ENCODE results near the gene ZNF600. TPM values are rescaled to one million over a fixed set of nuclear protein-coding genes. Genes with fewer than 3 reads are reported as not detected.
"Not testable (repeated sequence)": the region's sequence is repeated elsewhere in the genome, so short reads cannot be mapped to it uniquely, and the experiment has no call there.

Gene ZNF600
- total RNA-seq, 2 experiments from 2014 or later = 16.9 to 17.5 TPM

- H3K27ac Mint-ChIP-seq = no peak overlapping the region
- ChIA-PET CTCF (no interaction called here), POLR2A (no interaction called here)
- H3K27me3 Mint-ChIP-seq = no peaks in the 10 kb centered on the region
- peaks cover 52% of the 10 kb centered on the region for H3K36me3 Mint-ChIP-seq (ENCODE audit: low read depth)
- DNase-seq = no peak
- peak overlapping the region; percentile 87 for H3K4me3 Mint-ChIP-seq
- H3K4me1 Mint-ChIP-seq = peaks cover 33% of the 10 kb centered on the region
- peaks cover 46% of the 10 kb centered on the region for H3K9me3 Mint-ChIP-seq
Measured at GRCh38 chr19:52785506-52785905, 1.1 kb downstream of the ZNF600 start.

- CTCF ChIA-PET, H3K4me3 Mint-ChIP-seq, DNase-seq, H3K27ac Mint-ChIP-seq, POLR2A ChIA-PET, H3K27me3 Mint-ChIP-seq: not testable (repeated sequence)
- Mint-ChIP-seq H3K36me3 (ENCODE audit: low read depth) (peaks cover 71% of the 10 kb centered on the region), H3K4me1 (peaks cover 44% of the 10 kb centered on the region), H3K9me3 (peaks cover 51% of the 10 kb centered on the region)
Measured at GRCh38 chr19:52782864-52783263, 3.7 kb downstream of the ZNF600 start.

GRCh38 chr19:52778811-52779210 is 7.8 kb downstream of the ZNF600 start:
- Mint-ChIP-seq H3K9me3 (peaks cover 41% of the 10 kb centered on the region), H3K4me1 (peaks cover 17% of the 10 kb centered on the region), H3K36me3 (ENCODE audit: low read depth) (peaks cover 76% of the 10 kb centered on the region), H3K27ac (no peak overlapping the region), H3K4me3 (no peak overlapping the region), H3K27me3 (no peaks in the 10 kb centered on the region)
- DNase-seq = no peak
- ChIA-PET POLR2A (no interaction called here), CTCF (no interaction called here)

- H3K27me3 Mint-ChIP-seq, CTCF ChIA-PET, H3K4me3 Mint-ChIP-seq, H3K27ac Mint-ChIP-seq, DNase-seq, H3K4me1 Mint-ChIP-seq, POLR2A ChIA-PET: not testable (repeated sequence)
- H3K36me3 Mint-ChIP-seq (ENCODE audit: low read depth) = peaks cover 17% of the 10 kb centered on the region
- peaks cover 40% of the 10 kb centered on the region for H3K9me3 Mint-ChIP-seq
Measured at GRCh38 chr19:52756447-52756846, 30.1 kb downstream of the ZNF600 start.

GRCh38 chr19:52749780-52750179 is 36.8 kb downstream of the ZNF600 start:
- ChIA-PET CTCF (no interaction called here), POLR2A (no interaction called here)
- Mint-ChIP-seq H3K27ac (no peak overlapping the region), H3K27me3 (no peaks in the 10 kb centered on the region), H3K4me3 (no peak overlapping the region), H3K9me3 (peaks cover 24% of the 10 kb centered on the region), H3K36me3 (ENCODE audit: low read depth) (peaks cover 7% of the 10 kb centered on the region), H3K4me1 (peaks cover 2% of the 10 kb centered on the region)
- DNase-seq = no peak

GRCh38 chr19:52748336-52748950 is 38.1 kb downstream of the ZNF600 start:
- no peak for DNase-seq
- Mint-ChIP-seq H3K27ac (no peak overlapping the region), H3K36me3 (ENCODE audit: low read depth) (peaks cover 9% of the 10 kb centered on the region), H3K4me1 (peaks cover 2% of the 10 kb centered on the region), H3K4me3 (no peak overlapping the region), H3K9me3 (peaks cover 24% of the 10 kb centered on the region), H3K27me3 (no peaks in the 10 kb centered on the region)
- CTCF ChIA-PET = no interaction called here
- POLR2A ChIA-PET = interaction anchor here (0.7 kb wide), 1 partner anchor 280 kb away, joined by 3 read pairs; no protein-coding TSS in a partner anchor

- H3K4me3 Mint-ChIP-seq; H3K27ac Mint-ChIP-seq; DNase-seq; H3K27me3 Mint-ChIP-seq; POLR2A ChIA-PET; H3K36me3 Mint-ChIP-seq (ENCODE audit: low read depth): not testable (repeated sequence)
- Mint-ChIP-seq H3K9me3 (peaks cover 19% of the 10 kb centered on the region), H3K4me1 (peaks cover 16% of the 10 kb centered on the region)
- CTCF ChIA-PET = interaction anchor here (0.6 kb wide), 1 partner anchor 180 kb away, joined by 3 read pairs; no protein-coding TSS in a partner anchor
Measured at GRCh38 chr19:52745919-52746318, 40.7 kb downstream of the ZNF600 start.

- H3K9me3 Mint-ChIP-seq = peaks cover 28% of the 10 kb centered on the region
- POLR2A ChIA-PET = no interaction called here
- CTCF ChIA-PET = no interaction called here
Measured at GRCh38 chr19:52743091-52743490, 43.5 kb downstream of the ZNF600 start.

GRCh38 chr19:52742516-52742915 is 44.1 kb downstream of the ZNF600 start:
- POLR2A ChIA-PET = no interaction called here
- CTCF ChIA-PET = no interaction called here
- peaks cover 15% of the 10 kb centered on the region for H3K36me3 Mint-ChIP-seq (ENCODE audit: low read depth)
- H3K9me3 Mint-ChIP-seq = peaks cover 32% of the 10 kb centered on the region
- no peak overlapping the region for H3K27ac Mint-ChIP-seq
- no peak for DNase-seq
- H3K27me3 Mint-ChIP-seq = no peaks in the 10 kb centered on the region
- H3K4me1 Mint-ChIP-seq = peaks cover 16% of the 10 kb centered on the region
- H3K4me3 Mint-ChIP-seq = no peak overlapping the region

More at GRCh38 chr19:52743091-52743490, 43.5 kb downstream of the ZNF600 start:
- no peak for DNase-seq
- H3K27ac Mint-ChIP-seq = no peak overlapping the region
- H3K27me3 Mint-ChIP-seq = no peaks in the 10 kb centered on the region
- peaks cover 15% of the 10 kb centered on the region for H3K36me3 Mint-ChIP-seq (ENCODE audit: low read depth)
- H3K4me3 Mint-ChIP-seq = no peak overlapping the region
- peaks cover 16% of the 10 kb centered on the region for H3K4me1 Mint-ChIP-seq

GRCh38 chr19:52741951-52742485 is 44.6 kb downstream of the ZNF600 start:
- ChIA-PET CTCF (no interaction called here), POLR2A (no interaction called here)
- Mint-ChIP-seq H3K27ac (no peak overlapping the region), H3K9me3 (peaks cover 37% of the 10 kb centered on the region), H3K4me1 (peaks cover 16% of the 10 kb centered on the region), H3K27me3 (no peaks in the 10 kb centered on the region), H3K36me3 (ENCODE audit: low read depth) (peaks cover 18% of the 10 kb centered on the region), H3K4me3 (no peak overlapping the region)
- DNase-seq = no peak

- POLR2A ChIA-PET, CTCF ChIA-PET, H3K4me3 Mint-ChIP-seq, H3K27me3 Mint-ChIP-seq, DNase-seq, H3K27ac Mint-ChIP-seq: not testable (repeated sequence)
- peaks cover 16% of the 10 kb centered on the region for H3K4me1 Mint-ChIP-seq
- H3K9me3 Mint-ChIP-seq = peaks cover 39% of the 10 kb centered on the region
- peaks cover 20% of the 10 kb centered on the region for H3K36me3 Mint-ChIP-seq (ENCODE audit: low read depth)
Measured at GRCh38 chr19:52741371-52741770, 45.2 kb downstream of the ZNF600 start.

- POLR2A ChIA-PET = no interaction called here
- no peak overlapping the region for H3K27ac Mint-ChIP-seq
- no peak overlapping the region for H3K4me3 Mint-ChIP-seq
- no peaks in the 10 kb centered on the region for H3K27me3 Mint-ChIP-seq
- no peak for DNase-seq
- CTCF ChIA-PET = no interaction called here
- peaks cover 36% of the 10 kb centered on the region for H3K9me3 Mint-ChIP-seq
- peaks cover 23% of the 10 kb centered on the region for H3K36me3 Mint-ChIP-seq (ENCODE audit: low read depth)
- peaks cover 23% of the 10 kb centered on the region for H3K4me1 Mint-ChIP-seq
Measured at GRCh38 chr19:52739576-52739975, 47.0 kb downstream of the ZNF600 start.

GRCh38 chr19:52735734-52736133 is 50.9 kb downstream of the ZNF600 start:
- Mint-ChIP-seq H3K9me3 (peaks cover 34% of the 10 kb centered on the region), H3K4me1 (peaks cover 24% of the 10 kb centered on the region), H3K4me3 (peak overlapping the region; percentile 88), H3K36me3 (ENCODE audit: low read depth) (peaks cover 44% of the 10 kb centered on the region), H3K27ac (peak overlapping the region; percentile 86), H3K27me3 (no peaks in the 10 kb centered on the region)
- peak; percentile 16 for DNase-seq
- CTCF ChIA-PET = no interaction called here
- POLR2A ChIA-PET = interaction anchor here (1.3 kb wide), 1 partner anchor 98 kb away, joined by 5 read pairs; no protein-coding TSS in a partner anchor
